Neural progenitor cell (in vitro differentiated cells): ENCODE data around the gene ADAMTS12. TPM values are rescaled to one million over a fixed set of nuclear protein-coding genes. Genes with fewer than 3 reads are reported as not detected.

Source experiments
- DNase-seq: peaks from one replicate; pipeline ENCODE4 v3.0.0-alpha.2; 2016; ENCODE audit warnings: low spot score
- H2AFZ ChIP-seq: fragments of 200-600 bp; sonication (generic); replicated peaks from 2 replicates; pipeline ENCODE4 v1.6.1; 2016; ENCODE audit warnings: antibody characterized with exemption
- H3F3A ChIP-seq: fragments of 200-600 bp; sonication (generic); 2 replicates; pipeline ENCODE4 v1.6.1; 2016; ENCODE audit warnings: antibody characterized with exemption, low read depth
- H3K27ac ChIP-seq: fragments of 200-600 bp; sonication (generic); 2 replicates; pipeline ENCODE4 v1.5.1; 2016; ENCODE audit warnings: mild to moderate bottlenecking
- H3K27me3 ChIP-seq: fragments of 200-600 bp; sonication (generic); 2 replicates; pipeline ENCODE4 v1.6.1; 2016; ENCODE audit warnings: mild to moderate bottlenecking, moderate library complexity
- H3K36me3 ChIP-seq: fragments of 200-600 bp; sonication (generic); 2 replicates; pipeline ENCODE4 v1.5.1; 2016
- H3K4me1 ChIP-seq: fragments of 200-600 bp; sonication (generic); 2 replicates; pipeline ENCODE4 v1.6.1; 2016; ENCODE audit warnings: mixed run types
- H3K4me2 ChIP-seq: fragments of 200-600 bp; sonication (generic); 2 replicates; pipeline ENCODE4 v1.6.1; 2016
- H3K4me3 ChIP-seq: fragments of 200-600 bp; sonication (generic); 2 replicates; pipeline ENCODE4 v1.5.1; 2016
- H3K79me2 ChIP-seq: fragments of 200-600 bp; sonication (generic); 2 replicates; pipeline ENCODE4 v1.6.1; 2016; ENCODE audit warnings: low read depth
- H3K9ac ChIP-seq: fragments of 200-600 bp; sonication (generic); 2 replicates; pipeline ENCODE4 v1.6.1; 2016
- H3K9me3 ChIP-seq: fragments of 200-600 bp; sonication (generic); 2 replicates; pipeline ENCODE4 v1.5.1; 2016; ENCODE audit warnings: low read depth
- H4K20me1 ChIP-seq: fragments of 200-600 bp; sonication (generic); 2 replicates; pipeline ENCODE4 v1.6.1; 2016; ENCODE audit warnings: low read depth
- H3K27ac Mint-ChIP-seq: 3 replicates; pipeline ENCODE4 v1.8.0; 2021; ENCODE audit warnings: mixed read lengths
- H3K27me3 Mint-ChIP-seq: 2 replicates; pipeline ENCODE4 v1.8.0; 2022; ENCODE audit warnings: low read depth, mild to moderate bottlenecking, inconsistent platforms, moderate library complexity, mixed read lengths; ENCODE audit not compliant: insufficient read depth
- H3K36me3 Mint-ChIP-seq: 3 replicates; pipeline ENCODE4 v1.8.0; 2021; ENCODE audit warnings: mixed read lengths
- H3K4me1 Mint-ChIP-seq: 3 replicates; pipeline ENCODE4 v1.8.0; 2021; ENCODE audit warnings: mixed read lengths
- H3K4me3 Mint-ChIP-seq: 3 replicates; pipeline ENCODE4 v1.8.0; 2021; ENCODE audit warnings: mild to moderate bottlenecking, moderate library complexity, mixed read lengths
- H3K9me3 Mint-ChIP-seq: 3 replicates; pipeline ENCODE4 v1.8.0; 2020; ENCODE audit warnings: mixed read lengths
- EZH2 ChIP-seq: fragments of 200-600 bp; sonication (generic); IDR thresholded peaks from 2 replicates; pipeline ENCODE4 v1.6.1; 2017; ENCODE audit warnings: antibody characterized with exemption, mild to moderate bottlenecking, moderate library complexity
- EZH2phosphoT487 ChIP-seq: fragments of 200-600 bp; sonication (generic); IDR thresholded peaks from 2 replicates; pipeline ENCODE4 v1.6.1; 2017; ENCODE audit warnings: antibody characterized with exemption
- total RNA-seq: library from RNA; depleted of rRNA; stranded (reverse); fragments of >200 nt; gene quantifications from 2 replicates; pipeline ENCODE4 v1.2.3, GENCODE V29; 2015; ENCODE audit warnings: low replicate concordance
- TF ChIP-seq, protein P1 (sequence below): fragments of 200-600 bp; sonication (generic); IDR thresholded peaks from 2 replicates; pipeline ENCODE4 v1.5.1; 2017; ENCODE audit warnings: antibody characterized with exemption, mild to moderate bottlenecking

Gene ADAMTS12
- total RNA-seq, 1 donor from 2014 or later = 15.6 TPM

DNA sequence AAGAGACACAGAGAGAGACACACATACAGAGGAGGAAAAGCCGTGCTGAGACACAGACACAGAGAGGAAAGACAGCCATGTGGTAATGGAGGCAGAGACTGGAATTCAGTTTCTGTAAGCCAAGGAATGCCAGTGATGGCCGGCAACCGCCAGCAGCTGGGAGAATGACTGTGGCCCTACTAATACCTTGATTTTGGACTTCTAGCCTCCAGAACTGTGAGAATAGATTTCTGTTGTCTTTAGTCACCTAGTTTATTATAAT, 360.8 kb downstream of the ADAMTS12 start:
- Histone ChIP-seq H3K27me3 (no peaks in the 10 kb centered on the region), H3K4me1 (peaks cover 9% of the 10 kb centered on the region), H3K27ac (no peak overlapping the region), H3K9ac (no peak overlapping the region), H3K4me3 (no peak overlapping the region), H3K9me3 (no peaks in the 10 kb centered on the region), H2AFZ (no peak overlapping the region), H3K36me3 (no peaks in the 10 kb centered on the region), H4K20me1 (no peaks in the 10 kb centered on the region), H3K4me2 (no peak overlapping the region), H3F3A (no peaks in the 10 kb centered on the region), H3K79me2 (no peaks in the 10 kb centered on the region)
- no peak overlapping the region for H3K4me3 Mint-ChIP-seq
- no peaks in the 10 kb centered on the region for H3K9me3 Mint-ChIP-seq
- H3K36me3 Mint-ChIP-seq = peaks cover 4% of the 10 kb centered on the region
- DNase-seq = no peak
- H3K27ac Mint-ChIP-seq = no peak overlapping the region
- peaks cover 3% of the 10 kb centered on the region for H3K27me3 Mint-ChIP-seq
- peaks cover 4% of the 10 kb centered on the region for H3K4me1 Mint-ChIP-seq
- TF ChIP-seq, protein P1, sequence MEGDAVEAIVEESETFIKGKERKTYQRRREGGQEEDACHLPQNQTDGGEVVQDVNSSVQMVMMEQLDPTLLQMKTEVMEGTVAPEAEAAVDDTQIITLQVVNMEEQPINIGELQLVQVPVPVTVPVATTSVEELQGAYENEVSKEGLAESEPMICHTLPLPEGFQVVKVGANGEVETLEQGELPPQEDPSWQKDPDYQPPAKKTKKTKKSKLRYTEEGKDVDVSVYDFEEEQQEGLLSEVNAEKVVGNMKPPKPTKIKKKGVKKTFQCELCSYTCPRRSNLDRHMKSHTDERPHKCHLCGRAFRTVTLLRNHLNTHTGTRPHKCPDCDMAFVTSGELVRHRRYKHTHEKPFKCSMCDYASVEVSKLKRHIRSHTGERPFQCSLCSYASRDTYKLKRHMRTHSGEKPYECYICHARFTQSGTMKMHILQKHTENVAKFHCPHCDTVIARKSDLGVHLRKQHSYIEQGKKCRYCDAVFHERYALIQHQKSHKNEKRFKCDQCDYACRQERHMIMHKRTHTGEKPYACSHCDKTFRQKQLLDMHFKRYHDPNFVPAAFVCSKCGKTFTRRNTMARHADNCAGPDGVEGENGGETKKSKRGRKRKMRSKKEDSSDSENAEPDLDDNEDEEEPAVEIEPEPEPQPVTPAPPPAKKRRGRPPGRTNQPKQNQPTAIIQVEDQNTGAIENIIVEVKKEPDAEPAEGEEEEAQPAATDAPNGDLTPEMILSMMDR = no peak
- TF ChIP-seq EZH2 = no peak
- TF ChIP-seq EZH2phosphoT487 = no peak

DNA sequence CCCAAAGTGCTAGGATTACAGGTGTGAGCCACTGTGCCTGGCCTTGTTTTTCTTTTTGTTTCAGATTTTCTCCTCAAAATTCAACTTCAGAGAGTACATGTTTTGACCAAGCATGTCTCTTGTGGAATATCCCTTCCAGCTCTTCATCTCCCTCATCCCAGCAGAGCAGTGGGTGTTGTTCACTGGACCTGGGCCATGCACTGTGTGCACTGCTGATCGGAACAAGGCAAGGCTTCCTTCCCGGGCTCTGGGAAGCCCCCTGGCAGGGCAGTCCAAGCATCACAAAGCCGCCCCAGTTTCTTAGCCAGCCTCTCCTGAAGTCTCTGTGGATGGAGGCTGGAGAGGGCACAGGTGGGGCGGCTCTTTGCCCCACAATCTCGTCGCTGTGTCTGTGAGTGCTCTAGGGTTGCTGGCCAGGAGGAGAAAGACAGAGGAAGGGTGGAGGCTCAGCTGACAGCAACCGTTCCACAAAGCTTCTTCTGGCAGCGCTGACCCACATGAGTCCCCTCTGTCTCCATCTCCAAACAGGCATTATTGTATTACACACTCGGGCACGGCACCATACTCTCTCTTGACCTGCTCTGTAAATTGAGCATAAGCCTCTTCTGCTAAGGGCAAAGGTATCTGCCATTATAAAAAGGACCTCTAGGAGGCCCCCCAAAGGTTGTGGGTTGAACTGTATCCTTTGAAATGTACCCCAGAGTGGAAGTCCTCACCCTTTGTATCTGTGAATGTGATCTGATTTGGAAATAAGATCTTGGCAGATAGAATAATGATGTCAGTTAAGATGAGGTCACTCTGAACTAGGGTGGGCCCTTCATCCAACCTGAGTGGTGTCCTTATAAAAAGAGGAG, 361.4 kb downstream of the ADAMTS12 start:
- H3K36me3 ChIP-seq = no peaks in the 10 kb centered on the region
- Mint-ChIP-seq H3K4me1 (peaks cover 4% of the 10 kb centered on the region), H3K36me3 (peaks cover 4% of the 10 kb centered on the region), H3K9me3 (no peaks in the 10 kb centered on the region), H3K4me3 (no peak overlapping the region), H3K27me3 (no peaks in the 10 kb centered on the region), H3K27ac (no peak overlapping the region)
- DNase-seq = peak; percentile 18
- H3K27me3 ChIP-seq = no peaks in the 10 kb centered on the region
- TF ChIP-seq EZH2phosphoT487 = no peak
- TF ChIP-seq EZH2 = no peak
- TF ChIP-seq, protein P1 = peak; percentile 33
- no peak overlapping the region for H3K27ac ChIP-seq
- no peaks in the 10 kb centered on the region for H3K9me3 ChIP-seq
- no peak overlapping the region for H3K9ac ChIP-seq
- peaks cover 9% of the 10 kb centered on the region for H3K4me1 ChIP-seq
- H3K79me2 ChIP-seq = no peaks in the 10 kb centered on the region
- no peak overlapping the region for H3K4me2 ChIP-seq
- no peak overlapping the region for H2AFZ ChIP-seq
- H3F3A ChIP-seq = no peaks in the 10 kb centered on the region
- no peak overlapping the region for H3K4me3 ChIP-seq
- H4K20me1 ChIP-seq = no peaks in the 10 kb centered on the region

- H3K27ac Mint-ChIP-seq = no peak overlapping the region
- H3K4me1 Mint-ChIP-seq = peaks cover 9% of the 10 kb centered on the region
- Histone ChIP-seq H2AFZ (no peak overlapping the region), H3K27me3 (no peaks in the 10 kb centered on the region), H3K27ac (no peak overlapping the region), H3K79me2 (no peaks in the 10 kb centered on the region), H3K9ac (no peak overlapping the region), H3K9me3 (no peaks in the 10 kb centered on the region), H3K4me1 (peaks cover 9% of the 10 kb centered on the region), H4K20me1 (no peaks in the 10 kb centered on the region), H3F3A (no peaks in the 10 kb centered on the region), H3K4me3 (no peak overlapping the region), H3K4me2 (no peak overlapping the region), H3K36me3 (no peaks in the 10 kb centered on the region)
- no peaks in the 10 kb centered on the region for H3K36me3 Mint-ChIP-seq
- no peak overlapping the region for H3K4me3 Mint-ChIP-seq
- TF ChIP-seq, protein P1 = no peak
- TF ChIP-seq EZH2 (no peak), EZH2phosphoT487 (no peak)
- no peak for DNase-seq
- no peaks in the 10 kb centered on the region for H3K27me3 Mint-ChIP-seq
- H3K9me3 Mint-ChIP-seq = no peaks in the 10 kb centered on the region
Measured at GRCh38 chr5:33527696-33528095, 364.1 kb downstream of the ADAMTS12 start.
